ENCODE data around the gene MTG1.
"Not testable (repeated sequence)": the region's sequence is repeated elsewhere in the genome, so short reads cannot be mapped to it uniquely, and the experiment has no call there.

MTG1 gene

GRCh38 chr10:133467286-133467911, 73.4 kb downstream of the MTG1 start:
- TF ChIP-seq CTCF (IDR thresholded peaks at IDR 0.05; ENCODE audit: low read length, missing control alignments): no peak
- no peak overlapping the region for H3K4me3 ChIP-seq (replicated peaks; ENCODE audit: low read depth, low read length)
- no peak for DNase-seq (ENCODE audit: low read depth)

DNA sequence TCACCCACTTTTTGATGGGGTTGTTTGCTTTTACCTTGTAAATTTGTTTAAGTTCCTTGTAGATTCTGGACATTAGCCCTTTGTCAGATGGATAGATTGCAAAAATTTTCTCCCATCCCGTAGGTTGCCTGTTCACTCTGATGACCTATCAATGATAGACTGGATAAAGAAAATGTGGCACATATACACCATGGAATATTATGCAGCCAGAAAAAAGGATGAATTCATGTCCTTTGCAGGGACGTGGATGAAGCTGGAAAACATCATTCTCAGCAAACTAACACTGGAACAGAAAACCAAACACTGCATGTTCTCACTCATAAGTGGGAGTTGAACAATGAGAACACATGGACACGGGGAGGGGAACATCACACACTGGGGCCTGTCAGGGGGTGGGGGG, 75.2 kb downstream of the MTG1 start:
- not testable (repeated sequence) for H3K4me3 ChIP-seq (replicated peaks; ENCODE audit: low read depth, low read length); DNase-seq (ENCODE audit: low read depth)

- DNase-seq (ENCODE audit: low read depth): no peak
- no peak overlapping the region for H3K4me3 ChIP-seq (replicated peaks; ENCODE audit: low read depth, low read length)
- TF ChIP-seq CTCF (IDR thresholded peaks at IDR 0.05; ENCODE audit: low read length, missing control alignments): no peak
Observed at GRCh38 chr10:133471300-133472109, 77.5 kb downstream of the MTG1 start.

Measured in fibroblast of pulmonary artery (primary cell).